OCI-M1 (cell line): ENCODE results near the gene ALOX15B.
A peak's percentile ranks its signal among the peaks of the same experiment; 100 is the strongest.
"Not testable (repeated sequence)": the region's sequence is repeated elsewhere in the genome, so short reads cannot be mapped to it uniquely, and the experiment has no call there.

ENCODE experiments used
- DNase-seq: peaks from one replicate; lab custom pipeline; 2025; lab: John Stamatoyannopoulos, UW

ALOX15B gene

DNA sequence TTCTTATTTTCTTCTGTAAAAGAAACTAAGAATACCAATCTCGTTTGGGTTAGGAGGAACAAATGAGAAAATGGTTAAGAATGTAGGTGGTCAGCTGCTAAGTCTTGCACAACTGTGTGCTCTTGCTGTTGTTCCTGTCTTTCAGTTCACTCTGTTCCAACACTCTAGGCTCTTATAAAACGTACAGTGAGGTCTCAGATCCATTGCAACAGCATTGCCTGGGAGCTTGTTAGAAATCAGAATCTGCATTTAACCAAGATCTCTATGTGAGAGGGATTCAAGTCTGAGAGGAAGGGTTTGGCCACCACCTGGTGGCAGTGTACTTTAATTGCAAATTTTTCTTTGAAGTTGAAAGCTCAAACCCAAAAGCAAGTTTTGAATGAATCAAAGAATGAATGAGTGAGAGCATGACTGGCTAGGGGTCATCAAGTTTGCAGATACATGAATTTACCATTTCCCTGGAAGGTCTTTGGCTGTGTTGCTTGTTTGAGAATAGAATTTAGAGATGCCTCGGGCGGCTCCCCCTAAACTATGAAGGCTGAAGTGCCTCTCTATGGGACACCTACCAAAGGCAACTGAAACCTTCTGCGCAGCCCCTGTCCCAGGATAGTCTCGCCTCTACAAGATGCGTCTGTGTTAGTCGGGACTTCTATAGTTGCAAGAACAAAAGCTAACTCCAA is 2.5 kb downstream of the ALOX15B start:
- DNase-seq = peak; percentile 88

DNA sequence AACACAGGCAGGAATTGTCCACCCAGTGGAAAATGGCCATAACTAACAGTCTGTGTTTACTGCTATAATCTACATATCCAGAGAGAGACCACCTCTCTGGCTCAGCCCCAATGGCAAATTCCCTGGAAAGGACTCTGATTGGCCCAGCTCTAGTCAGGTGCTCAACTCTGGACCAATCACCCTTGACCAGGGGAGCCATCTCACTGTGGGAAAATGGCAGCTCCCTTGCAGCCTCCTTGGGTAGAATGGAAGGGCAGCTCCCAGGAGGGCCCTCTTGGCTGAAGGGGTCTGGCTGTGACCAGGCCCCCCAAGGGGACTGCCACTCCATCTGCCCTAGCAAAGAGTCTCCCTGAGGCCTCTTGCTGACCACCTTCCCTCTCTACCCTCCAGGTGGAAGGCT is 3.1 kb downstream of the ALOX15B start:
- DNase-seq = no peak

DNA sequence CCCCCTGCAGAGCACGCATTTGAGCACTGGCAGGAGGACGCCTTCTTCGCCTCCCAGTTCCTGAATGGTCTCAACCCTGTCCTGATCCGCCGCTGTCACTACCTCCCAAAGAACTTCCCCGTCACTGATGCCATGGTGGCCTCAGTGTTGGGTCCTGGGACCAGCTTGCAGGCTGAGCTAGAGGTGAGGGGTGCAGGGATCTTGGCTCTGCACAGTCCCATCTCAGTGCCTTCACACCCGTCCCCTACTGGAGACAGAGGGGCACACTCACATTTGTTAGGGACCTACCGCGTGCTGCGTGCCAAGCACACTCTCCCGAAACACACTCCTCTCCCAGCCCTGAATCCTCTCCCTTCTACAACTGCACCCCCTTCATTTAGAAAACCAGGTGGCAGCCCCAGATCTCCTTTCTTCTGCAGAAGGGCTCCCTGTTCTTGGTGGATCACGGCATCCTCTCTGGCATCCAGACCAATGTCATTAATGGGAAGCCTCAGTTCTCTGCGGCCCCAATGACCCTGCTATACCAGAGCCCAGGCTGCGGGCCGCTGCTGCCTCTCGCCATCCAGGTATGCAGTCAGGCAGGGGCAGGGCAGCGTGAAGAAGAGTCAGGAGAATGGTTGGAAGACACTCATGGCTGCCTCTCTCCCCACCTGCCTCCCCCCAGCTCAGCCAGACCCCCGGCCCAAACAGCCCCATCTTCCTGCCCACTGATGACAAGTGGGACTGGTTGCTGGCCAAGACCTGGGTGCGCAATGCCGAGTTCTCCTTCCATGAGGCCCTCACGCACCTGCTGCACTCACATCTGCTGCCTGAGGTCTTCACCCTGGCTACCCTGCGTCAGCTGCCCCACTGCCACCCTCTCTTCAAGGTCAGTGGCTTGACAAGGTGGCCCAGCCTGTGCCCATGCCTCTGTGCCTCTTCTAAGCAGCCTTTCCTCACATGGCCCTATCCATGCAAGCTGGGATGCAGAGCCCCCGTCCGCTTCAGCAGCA is 6.3 kb downstream of the ALOX15B start:
- DNase-seq = no peak

DNA sequence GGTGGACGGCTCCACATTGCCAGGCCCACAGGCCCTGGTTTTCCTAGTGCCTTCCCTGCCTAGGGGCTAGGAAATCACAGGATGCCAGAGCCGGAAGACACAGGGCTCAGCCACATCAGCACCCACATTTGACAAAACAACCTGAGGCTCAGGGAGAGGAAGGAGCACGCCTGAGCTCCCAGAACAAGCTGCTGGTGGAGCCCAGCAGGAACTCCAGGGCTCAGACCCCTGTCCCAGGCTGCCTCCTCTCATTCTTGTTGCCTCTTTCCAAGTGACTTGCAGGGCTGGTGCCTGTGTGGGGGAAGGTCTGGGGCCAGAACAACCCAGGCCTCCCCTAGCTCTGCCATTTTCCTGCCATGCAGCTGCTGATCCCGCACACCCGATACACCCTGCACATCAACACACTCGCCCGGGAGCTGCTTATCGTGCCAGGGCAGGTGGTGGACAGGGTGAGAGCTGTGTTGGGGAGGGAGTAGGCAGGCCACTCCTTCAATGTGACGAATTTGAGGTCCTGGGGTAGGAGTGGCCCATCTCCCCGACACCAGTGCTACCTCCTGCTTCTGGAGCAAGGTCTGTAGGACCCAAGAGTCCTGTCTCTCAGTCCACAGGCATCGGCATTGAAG is 7.6 kb downstream of the ALOX15B start:
- DNase-seq = no peak

DNA sequence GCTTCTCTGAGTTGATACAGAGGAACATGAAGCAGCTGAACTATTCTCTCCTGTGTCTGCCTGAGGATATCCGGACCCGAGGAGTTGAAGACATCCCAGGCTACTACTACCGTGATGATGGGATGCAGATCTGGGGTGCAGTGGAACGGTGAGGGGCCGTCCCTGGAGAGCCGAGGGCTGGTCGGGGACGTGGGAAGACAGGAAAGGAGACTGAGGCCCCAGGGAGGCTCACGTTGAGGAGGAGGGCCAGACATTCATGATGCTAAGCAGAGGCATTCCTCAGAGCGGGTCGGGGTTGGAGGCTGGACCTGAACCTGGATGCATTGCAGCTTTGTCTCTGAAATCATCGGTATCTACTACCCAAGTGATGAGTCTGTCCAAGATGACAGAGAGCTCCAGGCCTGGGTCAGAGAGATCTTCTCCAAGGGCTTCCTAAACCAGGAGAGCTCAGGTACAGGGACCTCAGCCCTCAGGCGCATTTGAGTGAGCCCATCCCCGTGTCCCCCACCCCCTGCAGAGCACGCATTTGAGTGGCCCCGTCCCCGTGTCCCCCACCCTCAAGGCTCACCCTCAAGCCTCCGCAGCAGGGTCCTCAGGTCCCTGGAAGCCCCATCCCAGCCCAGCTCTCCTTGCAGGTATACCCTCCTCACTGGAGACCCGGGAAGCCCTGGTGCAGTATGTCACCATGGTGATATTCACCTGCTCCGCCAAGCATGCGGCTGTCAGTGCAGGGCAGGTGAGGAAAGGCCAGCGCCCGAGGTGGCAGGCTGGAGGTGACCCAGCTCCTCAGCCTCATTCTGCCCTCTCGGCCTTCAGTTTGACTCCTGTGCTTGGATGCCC is 8.3 kb downstream of the ALOX15B start:
- no peak for DNase-seq

DNA sequence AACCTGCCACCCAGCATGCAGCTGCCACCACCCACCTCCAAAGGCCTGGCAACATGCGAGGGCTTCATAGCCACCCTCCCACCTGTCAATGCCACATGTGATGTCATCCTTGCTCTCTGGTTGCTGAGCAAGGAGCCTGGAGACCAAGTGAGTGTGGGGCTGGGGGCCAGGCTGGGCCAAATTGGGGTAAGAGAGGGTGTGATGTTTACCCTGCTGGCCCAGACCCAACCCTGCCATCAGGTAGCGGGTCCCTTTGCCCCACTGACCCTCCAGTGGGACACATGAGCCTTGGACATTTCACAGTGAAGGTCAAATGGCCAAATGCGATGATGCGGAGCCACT is 8.9 kb downstream of the ALOX15B start:
- DNase-seq = no peak

DNA sequence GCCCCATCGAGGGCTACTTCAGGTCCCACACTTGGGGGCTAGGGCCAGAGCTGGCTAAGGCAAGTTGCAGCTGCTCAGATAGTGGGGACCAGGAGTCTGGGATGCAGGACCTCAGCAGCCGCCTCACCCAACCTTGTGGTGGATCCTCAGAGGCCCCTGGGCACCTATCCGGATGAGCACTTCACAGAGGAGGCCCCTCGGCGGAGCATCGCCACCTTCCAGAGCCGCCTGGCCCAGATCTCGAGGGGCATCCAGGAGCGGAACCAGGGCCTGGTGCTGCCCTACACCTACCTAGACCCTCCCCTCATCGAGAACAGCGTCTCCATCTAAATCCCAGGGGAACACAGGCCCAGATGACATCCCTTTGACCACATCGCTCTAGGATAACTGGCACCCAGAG is 9.4 kb downstream of the ALOX15B start:
- no peak for DNase-seq

DNA sequence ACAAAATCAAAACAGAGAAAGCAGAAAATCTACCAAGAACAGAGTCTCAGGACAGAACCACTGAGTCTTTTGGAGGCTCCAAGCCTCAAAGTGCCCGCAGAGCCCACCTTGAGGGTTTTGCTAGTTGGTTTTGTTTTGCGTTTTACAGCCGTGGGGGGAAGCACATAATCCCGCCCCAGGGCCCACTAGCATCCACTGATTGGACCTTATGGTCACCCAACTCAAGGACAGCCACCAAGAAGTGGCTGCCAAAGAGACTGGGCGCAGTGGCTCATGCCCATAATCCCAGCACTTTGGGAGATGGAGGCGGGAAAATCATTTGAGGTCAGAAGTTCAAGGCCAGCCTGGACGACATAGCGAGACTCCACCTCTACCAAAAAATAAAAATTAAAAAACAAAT is 9.9 kb downstream of the ALOX15B start:
- DNase-seq = no peak

DNA sequence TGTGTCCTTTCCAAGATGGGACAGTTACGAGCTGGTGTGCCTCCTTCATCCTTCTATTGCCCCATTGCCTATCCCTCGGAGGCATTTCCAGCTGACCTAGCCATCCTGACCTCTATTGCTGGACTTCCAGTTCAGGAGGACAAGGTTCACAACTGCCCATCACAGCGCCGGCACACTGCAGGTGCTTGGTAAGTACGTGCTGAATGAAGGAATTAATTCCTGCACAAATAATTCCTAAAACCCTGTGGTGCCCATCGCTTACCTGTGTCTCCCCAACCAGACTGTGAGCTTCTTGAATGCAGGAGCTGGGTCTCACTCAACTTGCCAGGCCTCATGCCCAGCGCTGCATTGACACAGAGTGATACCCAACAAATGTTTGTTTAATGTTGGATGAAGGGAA is 13.0 kb downstream of the ALOX15B start:
- DNase-seq = no peak

DNA sequence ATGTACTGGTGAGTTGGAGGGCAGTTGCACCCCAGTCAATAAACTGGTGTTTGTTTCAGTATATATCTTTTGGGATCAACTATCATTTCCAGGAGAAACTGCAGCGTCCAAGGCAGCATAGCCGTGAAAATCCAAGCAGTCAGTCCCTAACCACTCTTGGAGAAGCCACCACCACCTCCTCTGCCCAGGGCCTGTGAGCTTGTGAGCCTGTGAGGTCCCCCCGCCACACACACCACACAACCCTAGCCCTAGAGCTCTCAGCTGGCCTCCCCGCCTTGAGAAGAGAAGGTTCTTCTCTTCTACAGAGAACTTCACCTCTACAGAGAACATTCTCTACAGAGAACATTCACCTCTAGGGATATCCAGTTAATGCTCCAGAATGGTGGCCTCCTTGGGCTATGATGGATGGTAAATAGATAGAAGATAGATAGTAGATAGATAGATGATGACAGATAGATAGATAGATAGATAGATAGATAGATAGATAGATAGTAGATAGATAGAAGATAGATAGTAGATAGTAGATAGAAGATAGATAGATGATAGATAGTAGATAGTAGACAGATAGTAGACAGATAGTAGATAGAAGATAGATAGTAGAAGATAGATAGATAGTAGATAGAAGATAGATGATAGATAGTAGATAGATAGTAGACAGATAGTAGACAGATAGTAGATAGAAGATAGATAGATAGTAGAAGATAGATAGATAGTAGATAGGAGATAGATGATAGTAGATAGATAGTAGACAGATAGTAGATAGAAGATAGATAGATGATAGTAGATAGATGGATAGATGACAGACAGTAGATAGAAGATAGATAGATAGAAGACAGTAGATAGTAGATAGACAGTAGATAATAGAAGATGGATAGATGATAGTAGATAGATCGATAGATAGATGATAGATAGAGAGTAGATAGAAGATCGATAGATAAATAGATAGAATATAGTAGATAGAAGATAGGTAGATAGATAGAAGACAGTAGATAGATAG is 13.7 kb downstream of the ALOX15B start:
- DNase-seq = no peak

DNA sequence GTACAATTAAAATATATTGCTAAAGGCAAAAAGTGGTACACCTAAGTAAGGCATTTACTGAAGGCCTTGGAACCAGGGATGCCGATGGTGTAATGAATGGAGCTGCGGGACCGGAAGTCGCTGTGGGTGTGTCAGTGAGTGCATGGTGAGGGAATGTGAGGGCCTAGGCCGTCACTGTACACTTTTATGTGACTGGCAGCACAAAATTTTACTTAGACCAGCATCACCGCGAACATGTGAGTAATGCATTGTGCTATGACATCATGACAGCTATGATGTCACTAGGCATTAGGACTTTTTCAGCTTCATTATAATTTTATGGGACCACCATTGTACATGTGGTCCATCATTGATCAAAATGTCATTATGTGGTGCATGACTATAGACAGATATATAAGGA is 14.7 kb downstream of the ALOX15B start:
- DNase-seq = no peak

DNA sequence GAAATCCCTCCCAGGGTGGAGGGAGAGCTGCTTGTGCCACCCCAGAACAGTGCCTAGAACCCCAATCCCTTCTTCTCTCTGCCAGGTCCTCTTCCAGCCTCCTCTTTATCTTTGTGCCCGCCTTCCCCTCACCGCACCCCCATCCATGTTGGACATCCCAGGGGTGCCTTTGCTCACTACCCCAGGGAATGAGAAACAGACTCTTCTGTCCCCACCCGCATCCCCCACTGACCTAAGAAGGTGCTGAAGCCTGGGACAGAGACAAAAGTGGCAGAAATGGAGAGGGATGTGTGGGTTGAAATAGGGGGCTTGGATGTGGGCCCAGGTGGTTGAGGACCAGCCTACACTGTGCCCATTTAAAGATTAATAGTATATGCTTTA is 17.0 kb downstream of the ALOX15B start:
- DNase-seq = no peak

DNA sequence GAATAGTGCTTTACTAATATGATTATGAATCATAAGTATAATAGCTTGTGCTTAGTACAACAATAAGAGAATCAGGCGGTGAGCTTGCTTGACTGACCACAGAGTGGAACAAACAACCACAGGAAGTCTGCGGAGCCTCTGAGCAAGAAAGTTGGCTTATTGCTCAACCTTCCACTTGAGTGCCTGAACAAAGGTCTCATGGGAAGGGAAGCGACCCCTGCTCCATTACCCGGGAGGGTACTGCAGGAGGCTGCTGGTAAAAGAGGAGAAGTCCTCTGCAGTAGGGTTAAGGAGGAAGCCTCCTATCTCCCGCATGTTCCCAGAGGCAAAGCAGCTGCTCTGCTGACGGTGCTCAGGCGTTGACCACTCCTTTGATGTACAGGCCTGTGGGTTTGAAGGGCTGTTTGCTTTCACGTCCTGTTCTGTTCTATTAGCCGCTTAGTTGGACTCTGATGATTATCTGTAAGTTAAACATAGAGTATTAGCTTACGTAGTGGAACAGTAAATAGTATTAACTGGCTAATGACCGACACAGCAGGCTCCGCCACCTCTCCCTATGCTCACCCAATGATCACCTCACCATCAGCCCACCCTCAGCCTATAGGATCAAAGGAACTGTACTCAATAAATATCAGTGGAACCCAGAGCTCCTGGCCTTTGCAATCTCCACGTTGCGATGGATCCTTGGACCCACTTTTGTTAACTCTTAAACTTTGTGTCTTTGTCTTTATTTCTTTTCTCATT is 17.5 kb downstream of the ALOX15B start:
- peak; percentile 67 for DNase-seq

DNA sequence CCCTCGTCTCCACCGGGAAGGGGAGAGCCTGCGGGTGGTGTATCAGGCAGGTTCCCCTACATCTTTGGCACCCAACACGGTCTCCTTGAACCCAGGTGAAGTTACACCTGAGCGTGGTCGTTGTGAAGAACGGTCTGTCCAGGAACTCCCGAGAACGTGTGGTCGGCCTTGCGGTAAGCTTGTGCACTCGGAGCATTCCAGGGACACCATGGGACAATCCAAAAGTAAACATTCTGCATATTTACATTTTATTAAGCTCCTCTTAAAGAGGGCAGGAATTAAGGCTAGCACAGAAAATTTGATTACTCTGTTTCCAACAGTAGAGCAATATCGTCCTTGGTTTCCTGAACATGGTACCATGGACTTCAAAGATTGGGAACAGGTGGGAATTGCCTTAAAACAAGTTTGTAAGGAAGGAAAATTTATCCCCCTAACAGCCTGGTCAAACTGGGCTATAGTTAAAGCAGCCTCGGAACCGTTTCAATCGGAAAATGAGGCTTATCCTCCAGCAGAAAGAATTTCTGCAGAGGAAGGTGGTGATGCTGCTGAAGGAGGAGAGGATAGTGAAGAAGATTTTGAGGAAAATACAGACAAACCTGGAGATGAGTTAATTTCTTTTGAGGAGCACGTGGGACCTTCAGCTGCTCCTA is 18.2 kb downstream of the ALOX15B start:
- no peak for DNase-seq

DNA sequence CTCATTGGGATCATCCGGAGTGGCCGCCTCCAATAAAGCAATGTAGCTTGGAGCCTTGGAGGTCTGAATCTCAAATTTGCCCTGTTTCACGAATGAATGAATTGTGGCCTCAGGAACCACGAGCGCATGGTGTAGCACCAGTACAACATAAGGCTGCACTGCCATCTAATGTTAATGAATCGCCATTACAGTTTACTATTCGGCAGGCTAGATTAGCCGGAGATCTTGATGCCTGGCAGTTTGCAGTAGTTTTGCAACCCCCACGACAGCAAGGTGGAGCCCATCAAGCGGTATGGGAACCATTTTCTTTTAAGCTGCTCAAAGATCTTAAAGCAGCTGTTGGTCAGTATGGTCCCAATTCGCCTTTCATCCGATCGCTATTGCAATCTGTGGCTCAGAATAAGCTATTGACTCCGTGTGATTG is 18.8 kb downstream of the ALOX15B start:
- DNase-seq = peak; percentile 91

DNA sequence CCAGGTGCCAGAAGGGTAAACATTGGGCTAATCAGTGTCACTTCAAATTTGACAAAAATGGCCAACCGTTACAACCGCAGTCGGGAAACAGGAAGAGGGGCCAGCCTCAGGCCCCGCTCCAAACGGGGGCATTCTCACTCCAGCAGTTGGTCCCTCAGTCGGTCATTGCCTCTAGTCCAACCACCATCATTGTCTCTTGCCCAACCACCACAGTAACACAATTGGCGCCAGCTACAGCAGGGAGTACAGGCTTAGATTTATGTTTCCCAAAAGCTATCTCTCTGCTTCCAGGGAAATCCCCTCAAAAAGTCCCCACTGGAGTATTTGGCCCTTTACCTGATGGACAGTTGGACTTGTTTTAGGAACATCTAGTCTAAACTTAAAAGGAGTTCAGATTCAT is 20.3 kb downstream of the ALOX15B start:
- no peak for DNase-seq

DNA sequence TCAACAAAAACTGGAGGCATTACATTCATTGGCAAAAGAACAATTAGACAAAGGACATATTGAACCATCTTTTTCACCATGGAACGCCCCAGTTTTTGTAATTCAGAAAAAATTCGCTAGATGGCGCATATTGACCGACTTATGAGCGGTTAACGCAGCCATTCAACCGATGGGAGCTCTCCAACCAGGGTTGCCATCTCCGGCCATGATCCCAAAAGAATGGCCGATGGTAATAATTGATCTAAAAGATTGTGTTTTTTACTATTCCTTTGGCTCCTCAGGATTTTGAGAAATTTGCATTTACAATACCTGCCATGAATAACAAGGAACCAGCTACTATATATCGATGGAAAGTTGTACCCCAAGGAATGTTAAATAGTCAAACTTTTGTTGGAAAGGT is 21.4 kb downstream of the ALOX15B start:
- peak; percentile 93 for DNase-seq

DNA sequence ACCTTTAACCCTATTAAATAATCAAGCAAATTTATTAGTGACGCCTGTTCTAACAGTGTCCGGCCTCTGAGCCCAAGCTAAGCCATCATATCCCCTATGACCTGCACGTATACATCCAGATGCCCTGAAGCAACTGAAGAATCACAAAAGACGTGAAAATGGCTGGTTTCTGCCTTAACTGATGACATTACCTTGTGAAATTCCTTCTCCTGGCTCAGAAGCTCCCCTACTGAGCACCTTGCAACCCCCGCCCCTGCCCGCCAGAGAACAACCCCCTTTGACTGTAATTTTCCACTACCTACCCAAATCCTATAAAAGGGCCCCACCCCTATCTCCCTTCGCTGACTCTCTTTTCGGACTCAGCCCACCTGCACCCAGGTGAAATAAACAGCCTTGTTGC is 23.0 kb downstream of the ALOX15B start:
- DNase-seq = not testable (repeated sequence)

DNA sequence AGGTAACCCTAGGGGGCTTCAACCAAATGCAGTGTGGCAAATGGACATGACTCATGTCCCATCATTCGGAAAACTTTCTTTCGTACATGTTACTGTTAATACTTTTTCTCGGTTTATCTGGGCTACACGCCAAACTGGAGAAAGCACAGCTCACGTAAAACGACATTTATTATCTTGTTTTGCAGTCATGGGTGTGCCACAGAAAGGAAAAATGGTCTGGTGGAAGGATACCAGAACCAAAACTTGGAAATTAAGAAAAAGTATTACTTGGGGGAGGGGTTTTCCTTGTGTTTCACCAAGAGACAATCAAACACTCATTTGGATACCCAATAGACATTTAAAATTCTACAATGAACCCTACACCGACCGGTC is 23.6 kb downstream of the ALOX15B start:
- DNase-seq = peak; percentile 84
